AG09309 (cell line): ENCODE measurements around the gene JDP2.

Source experiments
- DNase-seq: peaks from one replicate; pipeline ENCODE4 v3.0.0-alpha.2; 2010; ENCODE audit warnings: low read depth
- H3K4me3 ChIP-seq: 2 replicates; pipeline ENCODE4 v1.5.1; 2011; ENCODE audit warnings: mild to moderate bottlenecking, low read depth, low read length, moderate library complexity; ENCODE audit not compliant: control insufficient read depth
- TF ChIP-seq, protein P1 (sequence below): IDR thresholded peaks from 2 replicates; pipeline ENCODE4 v1.5.1; 2011; ENCODE audit warnings: mild to moderate bottlenecking, low read depth, low read length, inconsistent platforms; ENCODE audit not compliant: insufficient read depth, control insufficient read depth; ENCODE audit errors: missing control alignments

Gene JDP2

DNA sequence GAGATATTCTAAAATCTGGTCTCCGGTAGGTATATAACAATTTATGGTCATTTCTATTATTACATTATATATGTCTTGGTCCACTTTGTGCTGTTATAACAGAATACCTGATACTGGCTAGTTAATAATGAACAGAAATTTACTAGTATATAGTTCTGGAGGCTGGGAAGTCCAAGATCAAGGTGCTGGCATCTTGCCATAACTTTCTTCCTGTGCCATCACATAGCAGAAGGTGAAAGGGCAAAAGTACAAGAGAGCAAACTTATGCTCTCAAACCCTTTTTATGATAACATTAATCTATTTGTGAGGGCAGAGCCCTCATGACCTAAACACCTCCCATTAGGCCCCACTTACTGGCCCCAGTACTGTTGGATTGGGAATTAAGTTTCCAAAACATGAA, 76.6 kb downstream of the JDP2 start:
- DNase-seq, result no peak
- H3K4me3 ChIP-seq, result no peak overlapping the region
- TF ChIP-seq, protein P1, sequence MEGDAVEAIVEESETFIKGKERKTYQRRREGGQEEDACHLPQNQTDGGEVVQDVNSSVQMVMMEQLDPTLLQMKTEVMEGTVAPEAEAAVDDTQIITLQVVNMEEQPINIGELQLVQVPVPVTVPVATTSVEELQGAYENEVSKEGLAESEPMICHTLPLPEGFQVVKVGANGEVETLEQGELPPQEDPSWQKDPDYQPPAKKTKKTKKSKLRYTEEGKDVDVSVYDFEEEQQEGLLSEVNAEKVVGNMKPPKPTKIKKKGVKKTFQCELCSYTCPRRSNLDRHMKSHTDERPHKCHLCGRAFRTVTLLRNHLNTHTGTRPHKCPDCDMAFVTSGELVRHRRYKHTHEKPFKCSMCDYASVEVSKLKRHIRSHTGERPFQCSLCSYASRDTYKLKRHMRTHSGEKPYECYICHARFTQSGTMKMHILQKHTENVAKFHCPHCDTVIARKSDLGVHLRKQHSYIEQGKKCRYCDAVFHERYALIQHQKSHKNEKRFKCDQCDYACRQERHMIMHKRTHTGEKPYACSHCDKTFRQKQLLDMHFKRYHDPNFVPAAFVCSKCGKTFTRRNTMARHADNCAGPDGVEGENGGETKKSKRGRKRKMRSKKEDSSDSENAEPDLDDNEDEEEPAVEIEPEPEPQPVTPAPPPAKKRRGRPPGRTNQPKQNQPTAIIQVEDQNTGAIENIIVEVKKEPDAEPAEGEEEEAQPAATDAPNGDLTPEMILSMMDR, result no peak

DNA sequence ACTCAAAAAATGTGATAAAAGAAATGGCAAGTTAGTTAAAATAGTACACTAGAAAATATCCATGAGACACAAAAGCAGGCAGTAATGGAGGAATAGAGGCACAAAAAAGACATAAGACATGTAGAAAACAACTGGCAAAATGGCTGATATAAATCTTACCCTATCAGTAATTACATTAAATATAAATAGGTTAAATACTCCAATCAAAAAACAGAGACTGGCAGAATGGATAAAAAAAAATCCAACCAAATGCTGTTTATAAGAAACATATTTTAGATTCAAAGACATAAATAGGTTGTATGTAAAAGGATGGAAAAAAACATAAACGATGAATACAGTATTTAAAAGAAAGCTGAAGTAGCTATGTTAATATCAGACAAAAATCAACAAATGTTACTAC, 79.1 kb downstream of the JDP2 start:
- TF ChIP-seq, protein P1, result no peak
- DNase-seq, result no peak
- H3K4me3 ChIP-seq, result no peak overlapping the region

DNA sequence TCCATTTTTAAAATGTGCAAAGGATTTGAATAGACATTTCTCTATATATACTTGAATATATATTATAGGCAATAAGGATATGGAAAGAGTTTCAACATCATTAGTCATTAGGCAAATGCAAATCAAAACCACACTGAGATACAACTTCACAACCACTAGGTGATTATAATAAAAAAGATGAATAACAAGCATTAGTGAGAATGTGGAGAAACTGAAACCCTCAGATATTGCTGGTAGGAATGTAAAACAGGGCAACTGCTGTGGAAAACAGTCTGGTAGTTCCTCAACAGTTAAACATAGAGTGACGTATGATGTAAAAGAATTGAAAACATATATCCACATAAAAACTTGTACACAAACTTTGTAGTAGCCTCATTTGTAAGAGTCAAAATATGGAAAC, 82.7 kb downstream of the JDP2 start:
- no peak overlapping the region for H3K4me3 ChIP-seq
- DNase-seq, result no peak
- TF ChIP-seq, protein P1, result no peak

DNA sequence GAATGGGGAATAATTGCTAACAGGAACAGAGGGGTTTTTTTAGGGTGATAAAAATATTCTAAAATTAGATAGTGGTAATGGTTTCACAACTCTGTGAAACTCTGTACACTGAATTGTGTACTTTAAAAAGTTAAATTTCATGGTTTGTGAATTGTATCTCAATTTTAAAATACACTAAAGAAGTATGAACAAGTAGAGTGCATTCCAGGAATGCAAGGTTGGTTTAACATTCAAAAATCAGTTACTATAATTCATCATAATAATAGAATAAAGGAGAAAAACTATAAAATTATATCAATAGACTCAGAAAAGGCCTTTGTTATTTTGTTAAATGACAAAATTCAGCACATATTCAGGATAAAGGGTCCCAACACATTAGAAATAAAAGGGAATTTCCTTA, 83.4 kb downstream of the JDP2 start:
- H3K4me3 ChIP-seq, result no peak overlapping the region
- no peak for DNase-seq
- TF ChIP-seq, protein P1, result no peak

DNA sequence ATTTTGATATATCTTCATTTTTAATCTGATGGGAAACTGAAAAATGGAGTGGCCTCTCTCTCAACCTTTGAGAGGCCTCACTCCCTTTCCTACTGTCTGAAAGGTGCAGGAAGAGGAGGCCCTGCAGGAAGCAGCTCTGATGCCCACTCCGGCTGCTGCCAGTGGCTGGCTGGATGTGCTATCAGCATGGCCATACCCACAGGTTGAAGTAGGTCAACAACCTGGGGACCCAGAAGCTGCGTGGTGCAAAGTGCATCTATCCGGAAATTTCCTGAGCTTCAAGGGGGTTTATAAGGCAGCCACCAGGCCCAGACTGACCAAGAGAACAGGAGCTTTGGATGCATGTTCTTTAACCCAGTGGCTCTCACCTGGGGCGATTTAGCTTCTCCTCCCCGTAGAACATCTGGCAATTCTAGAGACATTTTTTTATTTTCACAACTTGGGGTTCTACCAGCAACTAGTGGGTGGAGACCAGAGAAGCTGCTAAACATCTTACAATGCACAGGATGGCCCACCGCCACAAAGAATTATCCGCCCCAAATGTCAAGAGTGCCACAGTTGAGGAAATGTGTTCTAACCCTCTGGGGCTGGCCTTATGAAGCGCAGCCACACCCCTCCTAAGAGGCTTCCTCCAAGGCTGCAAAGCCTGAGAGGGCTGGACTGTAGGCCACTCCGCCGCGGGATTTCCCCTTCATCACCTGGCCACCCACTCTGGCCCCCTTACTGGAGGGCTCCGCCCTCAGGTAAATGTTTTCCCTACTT, 86.3 kb downstream of the JDP2 start:
- no peak for DNase-seq
- TF ChIP-seq, protein P1, result no peak
- no peak overlapping the region for H3K4me3 ChIP-seq

DNA sequence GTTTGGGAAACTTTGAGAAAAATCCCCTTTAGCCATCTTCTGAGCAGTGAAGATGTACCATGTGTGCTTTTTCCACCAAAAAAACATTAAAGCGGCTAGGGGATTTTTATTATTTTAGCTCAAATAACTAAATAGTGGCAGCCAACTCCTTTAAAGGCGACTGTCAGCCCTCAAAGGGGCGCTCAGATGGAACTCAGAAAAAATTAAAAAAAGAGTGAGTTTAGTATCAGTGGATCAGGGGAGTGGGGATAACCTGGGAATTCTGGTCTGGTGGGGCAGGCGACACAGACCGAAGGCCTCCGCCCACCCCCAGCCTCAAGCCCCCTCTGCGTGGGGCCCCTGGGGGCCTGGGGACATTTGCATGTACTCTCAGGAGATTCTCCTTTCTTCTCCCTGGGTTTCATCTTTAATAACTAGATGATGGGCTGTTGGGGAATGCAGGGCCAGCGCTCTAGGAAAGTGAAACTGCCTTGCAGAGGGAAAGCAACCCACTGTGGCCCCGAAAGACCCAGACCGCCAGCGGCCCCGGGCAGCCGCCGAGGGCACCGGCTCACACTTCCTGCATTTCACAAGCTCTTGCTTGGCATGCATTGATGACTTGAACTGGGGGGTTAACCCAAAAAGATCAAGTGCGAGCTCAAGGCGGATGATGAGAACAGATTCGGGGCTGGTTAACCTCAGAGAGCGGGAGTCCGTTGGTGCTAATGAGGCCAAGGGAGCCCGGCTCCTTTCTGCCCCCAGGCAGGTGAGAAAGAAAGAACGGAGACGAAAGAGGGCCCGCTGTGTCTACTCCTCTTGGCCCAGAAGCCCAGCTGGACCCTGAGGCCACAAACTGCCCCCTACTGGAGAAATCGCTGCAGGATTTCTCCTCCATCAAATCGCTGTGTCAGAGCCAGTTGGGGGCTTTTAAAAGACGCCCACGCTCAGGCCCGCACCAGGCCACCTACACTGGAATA, 87.1 kb downstream of the JDP2 start:
- TF ChIP-seq, protein P1, result peak; percentile 41
- DNase-seq, result no peak
- peak overlapping the region; percentile 30 for H3K4me3 ChIP-seq
